HK-2 (cell line): ENCODE measurements around the gene FMN2.
A peak's percentile ranks its signal among the peaks of the same experiment; 100 is the strongest.
"Not testable (repeated sequence)": the region's sequence is repeated elsewhere in the genome, so short reads cannot be mapped to it uniquely, and the experiment has no call there.

Experiments
- DNase-seq: peaks from one replicate; pipeline ENCODE4 v3.0.0-alpha.2; 2018; ENCODE audit not compliant: unreplicated experiment

FMN2 gene

DNA sequence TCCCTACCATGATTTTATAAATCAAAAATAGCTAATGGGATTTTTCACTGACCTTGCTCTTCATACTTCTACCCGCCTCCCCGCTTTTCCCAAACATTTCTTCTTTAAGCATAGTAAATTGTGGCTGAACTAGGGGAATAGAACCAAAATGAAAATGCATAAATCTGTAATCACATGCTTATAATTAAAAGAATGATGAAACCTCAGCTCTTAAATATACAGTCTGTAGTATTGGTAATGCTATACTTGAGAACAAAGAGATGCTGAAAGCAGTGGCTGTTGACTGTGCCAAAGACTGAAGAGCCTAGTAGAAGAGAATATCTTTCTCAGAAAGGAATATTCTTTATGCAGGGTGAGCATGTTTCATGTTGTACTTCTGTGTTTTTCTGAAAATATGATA lies 271.1 kb downstream of the FMN2 start:
- no peak for DNase-seq

DNA sequence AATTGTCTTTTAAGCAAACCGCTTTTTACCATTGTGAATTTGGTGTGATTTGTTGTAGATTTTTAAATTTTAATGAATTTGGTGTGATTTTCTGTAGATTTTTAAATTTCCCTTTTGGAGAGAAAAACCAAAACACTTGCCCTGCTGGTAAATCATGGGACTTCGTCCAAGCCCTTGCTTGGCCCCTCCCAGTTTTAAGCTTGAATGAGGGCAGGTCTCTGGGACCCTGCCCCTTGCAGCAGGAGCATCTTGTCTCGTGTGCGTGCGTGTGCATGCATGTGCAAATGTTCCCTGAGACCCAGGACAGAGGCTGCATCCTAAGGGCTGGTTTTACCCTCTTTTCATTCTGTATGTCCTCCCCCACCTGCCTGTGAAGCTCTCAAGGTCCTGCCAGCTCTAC lies 271.6 kb downstream of the FMN2 start:
- no peak for DNase-seq

DNA sequence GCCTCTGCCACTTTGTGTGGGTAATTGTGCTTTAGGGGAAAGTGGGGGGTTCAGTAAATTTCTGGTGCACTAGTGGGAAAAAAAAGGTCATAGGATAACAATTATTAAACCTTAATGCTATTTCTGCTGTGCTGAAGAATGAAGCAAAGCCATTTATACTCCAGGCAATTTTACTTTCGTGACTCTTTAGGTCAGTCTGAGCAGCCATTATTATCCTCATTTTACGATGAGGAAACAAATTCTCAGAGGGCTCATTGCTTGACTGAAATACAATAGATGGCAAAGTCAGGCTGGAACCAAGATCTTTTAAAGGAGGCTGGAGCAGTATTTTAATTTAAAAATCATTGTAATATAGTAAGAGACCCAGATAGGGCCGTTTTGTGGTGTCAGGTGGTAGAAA lies 272.2 kb downstream of the FMN2 start:
- DNase-seq, result no peak

DNA sequence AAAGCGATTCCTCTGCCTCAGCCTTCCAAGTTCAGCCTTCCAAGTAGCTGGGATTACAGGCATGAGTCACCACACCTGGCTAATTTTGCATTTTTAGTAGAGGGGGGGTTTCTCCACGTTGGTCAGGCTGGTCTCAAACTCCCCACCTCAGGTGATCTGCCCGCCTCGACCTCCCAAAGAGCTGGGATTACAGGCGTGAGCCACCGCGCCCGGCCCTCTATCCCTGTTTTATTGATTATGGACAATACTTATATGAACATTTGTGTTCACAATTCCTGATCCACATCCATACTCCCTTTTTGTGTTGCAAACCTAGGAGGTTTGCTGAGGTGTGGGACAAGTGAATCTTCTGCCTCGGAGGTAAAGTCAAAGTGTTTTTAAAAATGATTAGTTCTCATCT lies 275.0 kb downstream of the FMN2 start:
- DNase-seq, result no peak

DNA sequence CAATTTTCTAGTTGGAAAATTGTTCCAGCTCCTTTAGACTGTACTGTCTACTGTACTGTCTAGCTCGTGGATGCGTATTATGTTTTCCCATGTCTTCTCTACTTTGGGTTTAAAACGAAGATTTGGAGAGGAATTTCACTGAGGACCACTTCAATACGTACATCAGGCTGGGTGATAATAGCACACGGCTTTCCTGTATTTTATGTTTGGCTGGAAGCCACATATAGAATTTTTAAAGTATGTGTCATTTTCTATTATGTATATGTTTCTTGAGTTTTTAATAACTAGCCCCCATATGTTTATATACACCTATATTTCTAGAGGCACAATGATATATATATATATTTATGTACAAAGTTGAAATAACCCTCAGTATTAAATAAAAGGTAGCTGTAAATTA lies 293.9 kb downstream of the FMN2 start:
- no peak for DNase-seq

DNA sequence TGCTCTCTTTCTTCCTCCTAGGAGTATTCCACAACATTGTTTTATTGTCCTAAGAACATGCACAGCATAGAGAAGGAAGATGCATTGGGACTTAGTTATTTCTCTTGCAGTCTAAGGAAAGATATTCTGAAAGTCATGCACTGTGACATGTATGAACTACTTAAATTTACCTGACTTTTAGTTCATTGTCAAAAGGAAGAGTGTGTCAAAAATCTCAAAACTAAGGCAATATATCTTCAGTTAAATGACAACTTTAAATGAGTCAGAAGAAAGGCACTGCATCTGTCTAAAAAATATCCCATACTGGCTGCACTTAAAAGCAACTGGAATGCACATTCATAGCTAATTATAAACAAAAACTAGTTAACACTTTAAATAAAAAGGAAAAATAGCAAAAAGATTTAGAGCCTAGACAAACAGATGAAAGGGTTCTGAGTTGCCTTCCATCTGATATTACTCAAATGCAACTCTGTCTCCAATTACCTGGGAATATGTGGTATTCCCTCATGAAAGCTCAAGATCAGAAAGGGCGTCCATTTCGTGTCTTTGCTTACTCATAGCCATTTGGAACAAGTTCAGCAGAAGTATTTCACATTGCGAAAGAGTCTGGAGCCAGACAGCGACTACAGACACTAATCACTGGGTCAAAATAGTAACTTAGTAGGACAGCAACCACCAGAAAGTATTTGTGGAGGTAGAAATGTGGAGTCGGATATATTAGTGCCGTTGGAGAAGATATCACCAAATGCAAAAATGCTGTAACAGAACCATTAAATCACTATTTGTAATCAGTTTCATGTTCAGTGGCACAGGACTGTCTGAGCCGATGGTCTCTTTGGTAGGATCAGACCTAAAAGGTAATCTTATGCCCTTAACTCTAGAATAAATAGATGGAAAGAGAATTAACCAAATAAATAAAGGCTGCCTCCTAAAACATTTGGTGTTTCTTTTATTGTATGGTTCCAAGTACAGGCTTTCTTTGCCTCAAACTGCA lies 294.6 kb downstream of the FMN2 start:
- DNase-seq, result peak; percentile 13

- DNase-seq, result no peak
Observed at GRCh38 chr1:240387051-240387450, 295.4 kb downstream of the FMN2 start.

- no peak for DNase-seq
Observed at GRCh38 chr1:240391660-240392260, 300.1 kb downstream of the FMN2 start.

DNA sequence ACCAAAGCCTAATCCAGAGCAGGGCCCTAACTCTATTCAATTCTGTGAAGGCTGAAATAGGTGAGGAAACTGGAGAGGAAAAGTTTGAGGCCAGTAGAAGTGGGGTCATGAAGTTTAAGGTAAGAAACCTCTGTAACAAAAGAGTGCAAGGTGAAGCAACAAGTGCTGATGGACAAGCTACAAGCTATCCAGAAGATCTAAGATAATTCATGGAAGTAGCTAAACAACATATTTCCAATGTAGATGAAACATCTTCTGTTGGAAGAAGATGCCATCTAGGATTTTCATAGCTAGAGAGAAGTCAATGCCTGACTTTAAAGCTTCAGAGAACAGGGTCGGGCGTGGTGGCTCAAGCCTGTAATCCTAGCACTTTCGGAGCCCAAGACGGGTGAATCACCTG lies 302.7 kb downstream of the FMN2 start:
- no peak for DNase-seq

DNA sequence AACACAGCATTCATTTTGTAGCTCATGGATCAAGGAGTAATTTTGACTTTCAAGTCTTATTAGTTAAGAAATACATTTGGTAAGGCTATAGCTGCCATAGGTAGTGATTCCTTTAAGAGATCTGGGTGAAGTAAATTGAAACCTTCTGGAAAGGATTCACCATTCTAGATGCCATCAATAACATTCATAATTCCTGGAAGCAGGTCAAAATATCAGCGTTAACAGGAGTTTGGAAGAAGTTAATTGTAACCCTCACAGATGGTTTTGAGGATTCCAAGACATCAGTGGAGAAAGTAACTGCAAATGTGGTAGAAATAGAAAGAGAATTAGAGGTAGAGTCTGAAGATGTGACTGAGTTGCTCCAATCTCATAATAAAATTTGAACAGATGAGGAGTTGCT lies 303.7 kb downstream of the FMN2 start:
- no peak for DNase-seq

- peak; percentile 41 for DNase-seq
Observed at GRCh38 chr1:240399381-240399780, 307.7 kb downstream of the FMN2 start.

GRCh38 chr1:240401731-240402130 lies 310.0 kb downstream of the FMN2 start:
- DNase-seq, result no peak

DNA sequence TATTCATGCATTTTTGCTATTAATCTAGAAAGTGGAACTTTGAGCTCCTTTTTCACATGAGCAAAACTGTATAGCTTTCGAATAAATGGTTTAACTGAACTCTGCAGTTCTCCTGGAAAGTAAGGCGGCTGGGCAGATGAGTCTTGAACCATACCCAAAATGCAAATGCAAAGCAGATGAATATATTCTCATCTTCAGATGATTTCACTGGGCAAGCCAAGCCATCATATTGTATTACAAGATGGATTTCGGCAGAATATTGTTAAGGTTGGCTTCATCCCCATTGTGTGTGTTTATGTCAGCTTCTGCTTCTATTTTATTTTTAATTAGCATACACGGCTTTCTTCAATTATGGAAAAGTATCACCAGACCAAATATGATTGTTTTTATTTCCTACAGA lies 310.6 kb downstream of the FMN2 start:
- DNase-seq, result no peak

DNA sequence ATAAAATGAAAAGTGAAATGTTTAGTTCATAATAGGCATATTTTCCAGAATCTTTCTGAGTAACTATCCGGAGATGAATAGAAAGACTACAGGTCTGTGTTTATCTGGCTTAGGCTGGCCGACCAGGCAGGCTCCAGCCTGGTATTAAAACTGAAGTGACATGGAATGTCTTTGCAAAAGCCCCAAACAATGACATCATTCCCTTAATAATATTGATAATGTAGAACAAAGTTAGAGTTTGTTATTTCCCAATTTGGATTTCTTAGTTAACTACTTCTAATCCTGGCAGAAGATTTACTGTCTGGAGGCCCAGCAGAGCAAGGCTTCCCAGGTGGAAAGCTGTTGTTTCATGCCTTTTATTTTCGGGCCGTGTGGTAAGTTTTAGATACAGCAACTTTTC lies 312.6 kb downstream of the FMN2 start:
- no peak for DNase-seq

GRCh38 chr1:240405751-240406150 lies 314.1 kb downstream of the FMN2 start:
- no peak for DNase-seq

- DNase-seq, result no peak
Observed at GRCh38 chr1:240407407-240407806, 315.7 kb downstream of the FMN2 start.

GRCh38 chr1:240409615-240410014 lies 317.9 kb downstream of the FMN2 start:
- DNase-seq, result no peak

GRCh38 chr1:240413732-240414131 lies 322.0 kb downstream of the FMN2 start:
- DNase-seq, result no peak

DNA sequence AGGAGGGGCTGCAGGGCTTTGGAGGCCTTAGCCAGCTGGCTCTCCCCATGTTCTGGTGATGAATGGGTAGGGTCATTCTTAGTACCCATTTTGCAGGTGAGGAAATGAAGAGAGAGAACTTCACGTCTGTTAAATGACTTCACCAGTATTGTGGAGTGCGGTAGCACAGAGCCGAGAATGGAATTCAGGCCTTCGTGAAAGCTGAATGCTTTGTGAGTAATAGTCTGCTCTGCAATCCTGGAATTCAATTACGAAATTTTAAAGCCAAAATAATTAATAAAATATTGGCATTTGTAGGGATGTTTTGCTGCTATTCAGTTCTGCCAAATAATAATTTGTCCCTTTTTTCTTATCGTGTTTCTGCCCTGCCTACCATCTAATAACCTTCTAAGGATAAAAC lies 322.6 kb downstream of the FMN2 start:
- no peak for DNase-seq

GRCh38 chr1:240415011-240415410 lies 323.3 kb downstream of the FMN2 start:
- DNase-seq, result not testable (repeated sequence)

GRCh38 chr1:240415532-240415931 lies 323.8 kb downstream of the FMN2 start:
- DNase-seq, result no peak

DNA sequence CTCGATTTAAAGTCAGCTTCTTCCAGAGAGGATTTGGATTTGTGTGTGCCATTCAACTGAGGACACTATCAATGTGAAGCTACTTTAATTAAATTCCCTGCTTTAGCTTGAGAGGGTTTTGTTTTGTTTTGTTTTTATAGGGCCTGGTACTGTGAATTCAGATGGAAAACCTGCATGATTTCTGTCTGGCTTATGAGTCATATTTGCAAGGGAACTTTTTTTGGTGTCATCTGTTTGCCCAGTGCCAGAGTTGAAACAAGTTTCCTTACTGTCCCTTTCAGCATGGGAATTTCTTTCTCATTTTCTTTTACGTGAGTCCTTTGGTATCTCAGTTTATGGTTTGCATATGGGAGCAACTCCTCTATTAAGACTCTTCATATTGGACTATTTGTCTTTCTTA lies 325.6 kb downstream of the FMN2 start:
- no peak for DNase-seq

DNA sequence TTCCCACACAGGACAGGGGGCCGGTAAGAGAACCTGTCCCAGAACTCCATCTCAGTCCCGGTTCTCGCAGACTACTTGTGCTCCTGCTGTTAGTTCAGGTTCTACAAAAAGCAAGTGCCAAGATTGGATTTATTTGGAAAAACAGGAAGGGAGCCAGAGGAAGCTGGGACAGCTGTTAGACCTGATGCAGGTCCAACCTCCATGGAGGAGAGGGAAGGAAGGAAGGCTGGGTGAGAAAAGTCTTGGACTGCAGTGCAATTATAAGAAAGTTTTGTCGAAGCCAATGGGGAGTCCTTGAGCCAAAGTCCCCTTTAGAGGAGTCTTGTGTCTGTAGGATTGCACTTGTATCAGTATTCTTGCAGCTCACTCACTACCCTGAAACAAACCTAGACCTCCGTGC lies 329.1 kb downstream of the FMN2 start:
- DNase-seq, result no peak
